Esophagus squamous epithelium (tissue), 4 donors: ENCODE data around the gene CSMD2.

Source experiments
- POLR2A ChIP-seq, 4 donors: fragments of 450-650 bp; IDR thresholded peaks; one replicate each; pipeline ENCODE4 v1.6.1; 2017; ENCODE audit warnings: antibody characterized with exemption in 4 of 4, mild to moderate bottlenecking in 4 of 4, moderate library complexity in 3 of 4
- TF ChIP-seq, protein P1 (sequence below), 6 experiments: fragments of 450-650 bp in 4 of 6; fragments of 200-600 bp in 2 of 6; sonication (generic) in 2 of 6; IDR thresholded peaks; one replicate each; pipeline ENCODE4 v1.5.1; 2016 to 2019; ENCODE audit warnings: antibody characterized with exemption in 6 of 6, mild to moderate bottlenecking in 4 of 6, moderate library complexity in 4 of 6

DNA sequence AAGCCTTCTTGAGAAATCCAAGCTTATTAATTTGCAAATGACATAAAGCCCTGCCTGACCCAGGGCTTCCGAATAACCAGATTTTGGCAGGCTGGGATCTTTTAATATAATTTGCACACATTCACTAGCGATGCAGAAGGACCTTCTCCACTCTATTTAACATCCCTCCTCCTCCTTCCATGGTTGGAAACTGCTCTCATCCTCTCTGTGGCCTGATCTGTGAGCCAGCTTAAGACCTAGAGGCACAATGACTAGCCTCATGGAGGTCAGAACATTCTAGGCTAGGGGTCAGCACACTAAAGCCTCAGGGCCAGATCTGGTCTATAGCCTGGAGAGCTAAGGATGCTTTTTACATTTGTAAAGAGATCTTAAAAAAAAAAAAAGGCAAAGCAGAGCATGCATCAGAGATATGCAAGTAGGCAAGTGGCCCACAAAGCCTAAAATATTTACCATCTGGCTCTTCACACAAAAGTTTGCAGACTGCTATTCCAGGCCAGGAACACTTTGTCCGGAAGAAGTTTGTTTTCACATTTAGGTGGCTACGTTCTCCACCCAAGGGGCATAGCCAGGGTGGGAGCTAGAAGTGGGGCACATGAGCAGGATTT, 439.4 kb downstream of the CSMD2 start:
- no peak for TF ChIP-seq POLR2A (IDR thresholded peaks at IDR 0.05)
- TF ChIP-seq, protein P1, sequence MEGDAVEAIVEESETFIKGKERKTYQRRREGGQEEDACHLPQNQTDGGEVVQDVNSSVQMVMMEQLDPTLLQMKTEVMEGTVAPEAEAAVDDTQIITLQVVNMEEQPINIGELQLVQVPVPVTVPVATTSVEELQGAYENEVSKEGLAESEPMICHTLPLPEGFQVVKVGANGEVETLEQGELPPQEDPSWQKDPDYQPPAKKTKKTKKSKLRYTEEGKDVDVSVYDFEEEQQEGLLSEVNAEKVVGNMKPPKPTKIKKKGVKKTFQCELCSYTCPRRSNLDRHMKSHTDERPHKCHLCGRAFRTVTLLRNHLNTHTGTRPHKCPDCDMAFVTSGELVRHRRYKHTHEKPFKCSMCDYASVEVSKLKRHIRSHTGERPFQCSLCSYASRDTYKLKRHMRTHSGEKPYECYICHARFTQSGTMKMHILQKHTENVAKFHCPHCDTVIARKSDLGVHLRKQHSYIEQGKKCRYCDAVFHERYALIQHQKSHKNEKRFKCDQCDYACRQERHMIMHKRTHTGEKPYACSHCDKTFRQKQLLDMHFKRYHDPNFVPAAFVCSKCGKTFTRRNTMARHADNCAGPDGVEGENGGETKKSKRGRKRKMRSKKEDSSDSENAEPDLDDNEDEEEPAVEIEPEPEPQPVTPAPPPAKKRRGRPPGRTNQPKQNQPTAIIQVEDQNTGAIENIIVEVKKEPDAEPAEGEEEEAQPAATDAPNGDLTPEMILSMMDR (IDR thresholded peaks at IDR 0.05): no peak
